ENCODE measurements around the gene MBD4.
"Not testable (repeated sequence)": the region's sequence is repeated elsewhere in the genome, so short reads cannot be mapped to it uniquely, and the experiment has no call there.

MBD4 gene

DNA sequence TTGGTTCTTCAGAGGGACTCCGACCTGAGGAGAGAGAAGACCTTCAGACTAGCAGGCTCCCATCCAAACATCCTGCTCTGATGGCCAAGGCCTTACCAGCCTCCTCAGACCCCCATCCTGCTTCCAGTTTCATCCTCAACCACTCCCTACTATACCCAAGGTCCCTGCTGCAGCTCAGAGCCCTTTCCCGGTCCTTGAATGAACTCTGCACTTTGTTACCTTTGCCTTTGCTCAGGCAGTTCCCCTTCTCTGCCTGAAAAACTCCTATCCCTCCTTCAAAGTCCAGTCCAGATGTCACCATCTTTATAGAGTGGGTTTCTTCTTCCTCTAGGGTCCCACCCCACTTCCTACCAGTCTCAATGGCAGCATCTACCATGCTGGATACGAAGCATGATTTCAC lies 24.4 kb downstream of the MBD4 start:
- no peaks in the 10 kb centered on the region for H3K36me3 ChIP-seq
- no peak for TF ChIP-seq Cebpa-rat (IDR thresholded peaks at IDR 0.05)
- H3K4me2 ChIP-seq = no peak overlapping the region
- H3K27ac ChIP-seq = no peak overlapping the region
- no peaks in the 10 kb centered on the region for H4K20me1 ChIP-seq
- H3K9me3 ChIP-seq = no peaks in the 10 kb centered on the region
- H3K4me3 ChIP-seq = no peak overlapping the region
- H3K4me1 ChIP-seq = peaks cover 21% of the 10 kb centered on the region
- H3K9ac ChIP-seq = no peak overlapping the region
- H3K27me3 ChIP-seq = 0 out of 2 replicates have a peak, but pooled peaks cover 4% of the 10 kb centered on the region

DNA sequence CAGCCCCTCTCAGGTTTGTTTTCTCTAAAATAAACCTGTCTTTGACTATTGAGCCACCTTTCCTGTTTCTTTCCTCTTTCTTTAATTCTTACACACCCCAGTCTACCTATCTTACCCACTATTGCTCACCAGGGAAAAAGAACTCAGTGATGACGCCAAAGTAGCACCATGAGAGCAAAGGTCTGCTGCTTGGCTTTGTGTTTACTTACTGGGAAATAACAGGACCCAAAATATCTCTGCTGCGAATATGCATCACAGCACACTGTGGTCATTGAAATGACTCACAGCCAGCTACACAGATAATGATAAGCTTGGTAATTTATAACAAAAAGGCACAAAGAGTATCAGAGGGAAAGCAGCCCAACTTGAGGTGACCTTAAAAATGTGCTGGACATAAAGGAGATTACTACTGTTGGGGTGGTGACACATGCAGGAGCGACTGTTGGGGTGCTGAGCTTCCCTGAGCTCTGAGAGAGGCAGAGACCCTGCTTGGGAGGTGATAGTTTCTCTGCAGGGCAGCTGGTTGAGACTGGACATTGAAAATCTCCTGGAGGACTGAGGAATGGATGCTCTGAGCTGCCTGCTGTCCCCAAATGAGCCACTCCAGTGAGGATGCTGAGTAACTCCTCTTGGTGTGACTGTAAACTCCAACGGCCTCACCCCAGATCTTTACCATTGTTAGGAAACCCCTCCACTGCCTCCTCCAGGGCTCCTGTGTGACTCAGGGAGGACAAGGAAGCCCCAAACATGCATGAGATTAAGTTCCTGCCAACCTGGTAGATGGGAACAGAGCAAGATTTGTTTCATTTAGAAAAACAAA lies 25.9 kb downstream of the MBD4 start:
- TF ChIP-seq Cebpa-rat (IDR thresholded peaks at IDR 0.05) = no peak
- no peaks in the 10 kb centered on the region for H4K20me1 ChIP-seq
- no peaks in the 10 kb centered on the region for H3K9me3 ChIP-seq
- peak overlapping the region; percentile 21 for H3K4me2 ChIP-seq
- H3K4me3 ChIP-seq = no peak overlapping the region
- H3K27me3 ChIP-seq = 0 out of 2 replicates have a peak, but pooled peaks cover 4% of the 10 kb centered on the region
- H3K9ac ChIP-seq = no peak overlapping the region
- no peaks in the 10 kb centered on the region for H3K36me3 ChIP-seq
- peaks cover 14% of the 10 kb centered on the region; the same call in 1 of the 2 replicates for H3K4me1 ChIP-seq
- no peak overlapping the region for H3K27ac ChIP-seq

DNA sequence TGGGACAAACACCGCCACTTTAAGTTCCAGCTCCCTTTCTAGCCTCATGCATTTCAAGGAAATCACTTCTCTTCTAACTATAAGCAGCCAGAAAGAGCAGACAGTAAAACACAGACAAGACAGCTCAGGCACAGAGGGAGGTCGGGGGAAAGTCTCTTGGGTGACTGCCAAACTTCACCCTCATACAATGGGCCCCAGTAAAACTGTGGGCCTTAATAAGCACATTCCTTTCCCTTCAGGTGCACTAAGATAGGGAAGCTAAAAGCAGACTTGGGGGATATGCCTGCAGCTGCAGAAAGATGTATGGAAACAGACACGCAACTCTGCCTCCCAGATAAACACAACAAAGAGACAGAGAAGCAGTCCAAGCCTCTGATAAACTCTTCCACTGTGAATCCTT lies 26.5 kb downstream of the MBD4 start:
- H3K27me3 ChIP-seq, H3K4me3 ChIP-seq, H3K27ac ChIP-seq, H3K36me3 ChIP-seq, H4K20me1 ChIP-seq, H3K9ac ChIP-seq, H3K9me3 ChIP-seq: not testable (repeated sequence)
- Histone ChIP-seq H3K4me2 (peak overlapping the region; percentile 21; the same call in 1 of the 2 replicates), H3K4me1 (peaks cover 14% of the 10 kb centered on the region; the same call in 1 of the 2 replicates)

DNA sequence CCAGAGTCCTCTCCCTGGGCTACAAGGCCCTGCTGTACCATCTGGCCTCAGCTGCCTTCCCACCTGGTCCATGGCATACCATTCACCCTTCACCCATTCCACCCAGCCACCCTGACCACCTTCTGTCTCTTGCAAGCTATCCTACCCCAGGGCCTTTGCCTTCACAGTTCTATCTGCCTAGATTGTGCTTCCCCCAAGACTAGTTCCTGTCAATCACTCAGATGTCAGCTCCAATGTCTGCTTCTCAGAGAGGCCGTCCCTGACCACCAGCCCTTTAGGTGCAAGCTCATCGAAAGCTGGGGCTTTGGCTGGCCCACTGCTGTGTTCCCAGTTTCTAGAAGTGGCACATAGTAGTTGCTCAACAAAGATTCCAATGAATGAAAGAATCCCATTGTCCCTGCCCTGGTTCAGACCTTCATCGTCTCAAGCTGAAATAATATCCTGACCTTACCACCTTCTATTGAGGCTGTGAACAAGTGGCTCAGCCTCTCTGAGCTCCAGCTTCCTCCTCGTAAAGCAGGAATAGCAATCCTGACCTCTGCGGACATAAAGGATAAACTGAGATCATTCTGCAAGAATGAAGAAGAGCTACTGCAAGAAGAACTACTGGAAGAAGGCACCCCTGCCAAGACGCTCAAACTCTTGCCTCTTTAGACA lies 27.1 kb downstream of the MBD4 start:
- no peak overlapping the region for H3K9ac ChIP-seq
- H3K4me3 ChIP-seq = no peak overlapping the region
- no peak overlapping the region for H3K4me2 ChIP-seq
- H3K9me3 ChIP-seq = no peaks in the 10 kb centered on the region
- no peak for TF ChIP-seq Cebpa-rat (IDR thresholded peaks at IDR 0.05)
- no peaks in the 10 kb centered on the region for H4K20me1 ChIP-seq
- H3K27ac ChIP-seq = no peak overlapping the region
- H3K27me3 ChIP-seq = 0 out of 2 replicates have a peak, but pooled peaks cover 4% of the 10 kb centered on the region
- H3K4me1 ChIP-seq = peaks cover 14% of the 10 kb centered on the region; the same call in 1 of the 2 replicates
- H3K36me3 ChIP-seq = no peaks in the 10 kb centered on the region

- H3K27ac ChIP-seq = no peak overlapping the region
- H3K36me3 ChIP-seq = no peaks in the 10 kb centered on the region
- peaks cover 14% of the 10 kb centered on the region; the same call in 1 of the 2 replicates for H3K4me1 ChIP-seq
- H3K4me3 ChIP-seq = no peak overlapping the region
- H3K9me3 ChIP-seq = no peaks in the 10 kb centered on the region
- no peak overlapping the region for H3K4me2 ChIP-seq
- no peak overlapping the region for H3K9ac ChIP-seq
- no peak for TF ChIP-seq Cebpa-rat (IDR thresholded peaks at IDR 0.05)
- H4K20me1 ChIP-seq = no peaks in the 10 kb centered on the region
- H3K27me3 ChIP-seq = 0 out of 2 replicates have a peak, but pooled peaks cover 4% of the 10 kb centered on the region
Measured at GRCh38 chr3:129410971-129411370, 28.8 kb downstream of the MBD4 start.

GRCh38 chr3:129409541-129409940 lies 30.2 kb downstream of the MBD4 start:
- Histone ChIP-seq H3K27ac (no peak overlapping the region), H3K9me3 (no peaks in the 10 kb centered on the region), H3K4me2 (no peak overlapping the region), H3K36me3 (no peaks in the 10 kb centered on the region), H3K4me1 (peaks cover 25% of the 10 kb centered on the region), H4K20me1 (no peaks in the 10 kb centered on the region), H3K9ac (no peak overlapping the region), H3K27me3 (0 out of 2 replicates have a peak, but pooled peaks cover 4% of the 10 kb centered on the region), H3K4me3 (no peak overlapping the region)
- TF ChIP-seq Cebpa-rat (IDR thresholded peaks at IDR 0.05) = 0 out of 2 replicates have a peak, but pooled peaks have one; percentile 28

DNA sequence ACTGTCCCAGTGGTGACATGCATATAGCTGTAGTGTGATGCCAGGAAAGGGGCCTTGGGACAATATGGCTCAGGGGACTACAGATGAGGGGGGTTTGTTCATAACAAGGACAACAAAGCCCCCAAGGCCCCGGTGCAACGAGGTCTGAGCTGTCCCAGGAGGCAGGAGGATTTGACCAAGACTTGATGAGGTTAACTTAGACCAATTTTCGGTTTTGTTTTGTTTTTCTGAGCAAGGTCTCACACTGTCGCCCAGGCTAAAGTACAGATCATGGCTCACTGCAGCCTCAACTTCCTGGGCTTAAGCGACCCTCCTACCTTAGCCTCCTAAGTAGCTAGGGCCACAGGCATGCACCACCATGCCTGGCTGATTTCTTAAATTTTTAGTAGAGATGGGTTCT lies 35.1 kb downstream of the MBD4 start:
- Histone ChIP-seq H3K9me3 (no peaks in the 10 kb centered on the region), H3K4me3 (no peak overlapping the region), H3K4me1 (peaks cover 26% of the 10 kb centered on the region), H3K4me2 (peak overlapping the region; percentile 63), H3K9ac (no peak overlapping the region), H3K27me3 (no peaks in the 10 kb centered on the region), H4K20me1 (no peaks in the 10 kb centered on the region), H3K27ac (peak overlapping the region; percentile 10; the same call in 1 of the 2 replicates), H3K36me3 (no peaks in the 10 kb centered on the region)
- TF ChIP-seq Cebpa-rat (IDR thresholded peaks at IDR 0.05) = no peak

DNA sequence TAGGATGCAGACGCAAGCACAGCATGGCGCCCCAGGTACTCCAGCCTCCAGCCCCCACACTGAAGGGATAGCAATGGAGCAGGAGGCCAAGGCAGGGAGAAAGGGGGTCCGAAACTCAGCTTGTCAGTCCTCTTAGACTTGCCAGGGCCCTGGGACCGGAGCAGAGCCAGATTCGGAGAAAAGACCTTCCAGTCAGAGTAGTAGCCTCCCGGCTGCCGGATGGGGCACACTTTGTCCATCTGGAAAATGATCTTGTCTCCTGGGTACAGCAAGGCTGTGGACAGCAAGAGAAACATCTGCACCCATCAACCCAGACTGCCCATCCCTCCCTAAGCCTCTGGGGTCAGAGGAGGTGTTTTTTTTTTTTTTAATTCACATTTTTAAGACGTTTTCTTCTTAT lies 35.6 kb downstream of the MBD4 start:
- no peaks in the 10 kb centered on the region for H4K20me1 ChIP-seq
- no peak overlapping the region for H3K9ac ChIP-seq
- H3K27me3 ChIP-seq = no peaks in the 10 kb centered on the region
- TF ChIP-seq Cebpa-rat (IDR thresholded peaks at IDR 0.05) = no peak
- no peaks in the 10 kb centered on the region for H3K36me3 ChIP-seq
- H3K4me2 ChIP-seq = peak overlapping the region; percentile 63
- H3K4me1 ChIP-seq = peaks cover 26% of the 10 kb centered on the region
- H3K9me3 ChIP-seq = no peaks in the 10 kb centered on the region
- no peak overlapping the region for H3K4me3 ChIP-seq
- H3K27ac ChIP-seq = no peak overlapping the region

- no peak overlapping the region for H3K4me2 ChIP-seq
- TF ChIP-seq Cebpa-rat (IDR thresholded peaks at IDR 0.05) = no peak
- peaks cover 28% of the 10 kb centered on the region for H3K4me1 ChIP-seq
- H3K27ac ChIP-seq = no peak overlapping the region
- no peaks in the 10 kb centered on the region for H3K9me3 ChIP-seq
- H3K9ac ChIP-seq = no peak overlapping the region
- H3K27me3 ChIP-seq = no peaks in the 10 kb centered on the region
- no peak overlapping the region for H3K4me3 ChIP-seq
- H4K20me1 ChIP-seq = peaks cover 5% of the 10 kb centered on the region
- H3K36me3 ChIP-seq = no peaks in the 10 kb centered on the region
Measured at GRCh38 chr3:129403450-129403849, 36.3 kb downstream of the MBD4 start.

DNA sequence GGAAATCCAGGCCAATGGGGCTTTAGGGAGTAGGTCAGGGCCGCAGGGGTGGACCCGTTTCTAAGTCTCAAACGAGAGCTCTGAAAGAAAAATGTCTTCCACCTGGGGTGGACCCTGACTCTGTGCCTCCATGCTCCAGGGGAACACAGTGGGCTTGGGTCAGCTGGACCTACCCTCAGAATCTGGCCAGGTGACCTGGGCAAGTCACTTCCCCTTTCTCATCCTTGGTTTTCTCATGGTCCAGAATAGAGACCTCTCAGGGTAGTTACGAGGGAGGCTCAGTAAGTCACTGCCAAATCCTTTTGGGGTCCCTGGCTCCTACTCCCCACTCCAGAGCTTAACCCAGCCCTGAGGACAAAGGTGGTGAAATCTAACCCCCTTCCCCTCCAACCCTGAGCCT lies 37.1 kb downstream of the MBD4 start:
- Histone ChIP-seq H4K20me1 (peaks cover 13% of the 10 kb centered on the region), H3K27me3 (no peaks in the 10 kb centered on the region), H3K4me1 (peaks cover 36% of the 10 kb centered on the region), H3K9ac (no peak overlapping the region), H3K36me3 (peaks cover 1% of the 10 kb centered on the region), H3K27ac (no peak overlapping the region), H3K4me3 (no peak overlapping the region), H3K4me2 (no peak overlapping the region), H3K9me3 (no peaks in the 10 kb centered on the region)
- TF ChIP-seq Cebpa-rat (IDR thresholded peaks at IDR 0.05) = no peak

Measured in BLaER1 (cell line).